PC-9 (cell line): ENCODE data around the gene PTER.

Experiments used
- EZH2 ChIP-seq: fragments of 200-600 bp; sonication (generic); IDR thresholded peaks from 2 replicates; pipeline ENCODE4 v1.8.0; 2017; ENCODE audit warnings: antibody characterized with exemption, low read depth
- TF ChIP-seq, protein P1 (sequence below): fragments of 200-600 bp; sonication (generic); conservative IDR thresholded peaks from 2 replicates; pipeline ENCODE4 v1.6.1; 2017; ENCODE audit warnings: mixed run types, antibody characterized with exemption, mild to moderate bottlenecking, moderate library complexity

DNA sequence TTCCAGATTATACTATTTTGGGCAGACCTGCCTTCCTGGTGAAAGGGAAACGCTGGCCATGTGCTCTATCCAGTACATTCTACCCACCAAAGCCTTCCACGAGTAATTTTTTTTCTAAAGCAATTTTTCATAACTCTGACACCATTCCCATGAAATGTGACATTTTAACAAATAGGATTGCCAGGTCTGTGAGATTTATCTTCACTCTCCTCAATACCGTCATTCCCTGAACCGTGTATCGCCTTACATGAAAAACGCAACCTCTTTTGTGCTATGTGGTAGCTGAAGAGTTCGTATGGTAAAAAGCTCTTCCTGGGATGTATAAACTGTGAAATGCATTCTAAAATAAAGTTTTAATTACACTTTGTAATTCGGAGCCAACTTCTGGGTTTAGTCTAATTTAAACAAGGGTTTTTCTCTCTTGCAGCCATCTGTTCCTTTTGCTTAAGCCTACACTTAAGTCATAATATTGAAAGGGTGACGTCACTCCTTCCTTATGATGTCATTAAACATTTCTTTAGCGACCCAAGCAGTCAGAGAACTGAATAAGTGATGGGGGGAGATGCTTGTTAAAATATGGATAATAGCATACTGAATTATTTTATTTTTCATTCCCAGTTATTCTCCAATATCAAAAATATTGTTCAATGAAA is 57.2 kb downstream of the PTER start:
- no peak for TF ChIP-seq EZH2
- TF ChIP-seq, protein P1, sequence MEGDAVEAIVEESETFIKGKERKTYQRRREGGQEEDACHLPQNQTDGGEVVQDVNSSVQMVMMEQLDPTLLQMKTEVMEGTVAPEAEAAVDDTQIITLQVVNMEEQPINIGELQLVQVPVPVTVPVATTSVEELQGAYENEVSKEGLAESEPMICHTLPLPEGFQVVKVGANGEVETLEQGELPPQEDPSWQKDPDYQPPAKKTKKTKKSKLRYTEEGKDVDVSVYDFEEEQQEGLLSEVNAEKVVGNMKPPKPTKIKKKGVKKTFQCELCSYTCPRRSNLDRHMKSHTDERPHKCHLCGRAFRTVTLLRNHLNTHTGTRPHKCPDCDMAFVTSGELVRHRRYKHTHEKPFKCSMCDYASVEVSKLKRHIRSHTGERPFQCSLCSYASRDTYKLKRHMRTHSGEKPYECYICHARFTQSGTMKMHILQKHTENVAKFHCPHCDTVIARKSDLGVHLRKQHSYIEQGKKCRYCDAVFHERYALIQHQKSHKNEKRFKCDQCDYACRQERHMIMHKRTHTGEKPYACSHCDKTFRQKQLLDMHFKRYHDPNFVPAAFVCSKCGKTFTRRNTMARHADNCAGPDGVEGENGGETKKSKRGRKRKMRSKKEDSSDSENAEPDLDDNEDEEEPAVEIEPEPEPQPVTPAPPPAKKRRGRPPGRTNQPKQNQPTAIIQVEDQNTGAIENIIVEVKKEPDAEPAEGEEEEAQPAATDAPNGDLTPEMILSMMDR: no peak
